Natural killer cell (primary cell): ENCODE measurements around the gene MMP24. TPM values are rescaled to one million over a fixed set of nuclear protein-coding genes. Genes with fewer than 3 reads are reported as not detected.
A peak's percentile ranks its signal among the peaks of the same experiment; 100 is the strongest.

Source experiments
- ATAC-seq, 3 donors: fragments of 150-1000 bp in 2 of 3; fragments of 200-7000 bp in 1 of 3; cut with Tn5 transposase; 1 replicate in 1 of 3; 2 replicates in 2 of 3; pipeline ENCODE4 v1.10.0; 2021; ENCODE audit warnings: mild to moderate bottlenecking in 2 of 3, moderate library complexity in 2 of 3
- DNase-seq, 2 donors: peaks; one replicate each; pipeline versions ENCODE4 v3.0.0 to v3.0.0-alpha.2; 2013 to 2021; ENCODE audit warnings: mixed read lengths in 1 of 2
- H3K27ac ChIP-seq: one replicate; pipeline ENCODE4 v1.5.1; 2013; ENCODE audit warnings: mild to moderate bottlenecking, low read length
- H3K27me3 ChIP-seq: one replicate; pipeline ENCODE4 v1.6.1; 2013; ENCODE audit warnings: low read length; ENCODE audit not compliant: control insufficient read depth, insufficient read depth
- H3K36me3 ChIP-seq: one replicate; pipeline ENCODE4 v1.6.1; 2013; ENCODE audit warnings: low read length; ENCODE audit not compliant: control insufficient read depth, insufficient read depth
- H3K4me1 ChIP-seq: one replicate; pipeline ENCODE4 v1.6.1; 2013; ENCODE audit warnings: low read length; ENCODE audit not compliant: control insufficient read depth, insufficient read depth
- H3K4me3 ChIP-seq: one replicate; pipeline ENCODE4 v1.5.1; 2013; ENCODE audit warnings: low read length
- H3K9me3 ChIP-seq: one replicate; pipeline ENCODE4 v1.6.1; 2013; ENCODE audit warnings: low read length; ENCODE audit not compliant: control insufficient read depth, insufficient read depth
- H3K27ac Mint-ChIP-seq, 2 donors: one replicate each; pipeline ENCODE4 v1.8.0; 2022; ENCODE audit warnings: mild to moderate bottlenecking in 2 of 2, mixed read lengths in 2 of 2, moderate library complexity in 1 of 2
- H3K27me3 Mint-ChIP-seq, 2 donors: one replicate each; pipeline ENCODE4 v1.8.0; 2022; ENCODE audit warnings: low read depth in 2 of 2, mixed read lengths in 2 of 2
- H3K36me3 Mint-ChIP-seq: one replicate; pipeline ENCODE4 v1.8.0; 2022; ENCODE audit warnings: mixed read lengths
- H3K4me1 Mint-ChIP-seq, 2 donors: one replicate each; pipeline ENCODE4 v1.8.0; 2022; ENCODE audit warnings: mixed read lengths in 2 of 2
- H3K4me3 Mint-ChIP-seq: one replicate; pipeline ENCODE4 v1.8.0; 2022; ENCODE audit warnings: mild to moderate bottlenecking, moderate library complexity, mixed read lengths
- H3K9me3 Mint-ChIP-seq, 2 donors: one replicate each; pipeline ENCODE4 v1.8.0; 2022; ENCODE audit warnings: mixed read lengths in 2 of 2
- WGBS: methylation state at CpG from one replicate; pipeline ENCODE4 v1.1.7; 2013; ENCODE audit warnings: missing lambda C conversion rate; ENCODE audit not compliant: insufficient coverage; 5-methylcytosine and 5-hydroxymethylcytosine counted together
- intact Hi-C: fragments of 100-400 bp; cut with micrococcal nuclease; formaldehyde crosslinking; loops from one replicate; pipeline ENCODE4 v1.14.2; 2022
- total RNA-seq, 4 donors: library from RNA; stranded (reverse); fragments of 120-200 nt in 1 of 4; gene quantifications; one replicate each; pipeline versions ENCODE4 v1.2.3 to v1.2.4, GENCODE V29; 2013 to 2022
- TF ChIP-seq, protein P1 (sequence below): fragments of 200-600 bp; IDR thresholded peaks from one replicate; pipeline ENCODE4 v1.8.0; 2022; ENCODE audit warnings: antibody characterized with exemption

Gene MMP24
- total RNA-seq, 3 donors from 2014 or later (not counting 1 experiment from before 2014, with no cell fraction given), result 0.14 to 0.18 (median 0.16) TPM

DNA sequence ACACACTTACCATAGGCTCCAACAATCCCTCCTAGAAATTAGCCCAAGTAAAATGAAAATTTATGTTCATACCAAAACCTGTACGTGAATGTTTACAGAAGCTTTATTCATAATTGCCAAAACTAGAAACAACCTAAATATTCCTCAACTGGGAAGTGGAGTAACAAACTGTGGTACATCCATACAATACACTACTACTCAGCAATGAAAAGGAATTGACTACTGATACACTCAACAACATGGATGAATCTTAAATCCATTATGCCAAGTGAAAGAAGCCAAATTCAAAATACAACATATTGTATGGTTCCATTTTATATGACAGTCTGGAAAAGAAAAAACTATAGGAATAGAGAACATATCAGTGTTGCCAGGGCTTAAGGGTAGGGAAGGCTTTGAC lies 19.7 kb upstream of the MMP24 start:
- H3K9me3 Mint-ChIP-seq, result no peaks in the 10 kb centered on the region
- 100% methylated on average over 1 of the region's 1 CpG for WGBS
- no peaks in the 10 kb centered on the region for H3K4me1 ChIP-seq
- H3K4me3 Mint-ChIP-seq, result no peak overlapping the region
- ATAC-seq (no peak), DNase-seq (no peak)
- H3K36me3 Mint-ChIP-seq, result no peaks in the 10 kb centered on the region
- H3K4me3 ChIP-seq, result no peak overlapping the region
- no peak overlapping the region for H3K27ac Mint-ChIP-seq
- no peak overlapping the region for H3K27ac ChIP-seq
- no peaks in the 10 kb centered on the region for H3K36me3 ChIP-seq
- no peaks in the 10 kb centered on the region for H3K4me1 Mint-ChIP-seq
- no peaks in the 10 kb centered on the region for H3K27me3 Mint-ChIP-seq
- intact Hi-C loops, result no loop called here
- H3K9me3 ChIP-seq, result no peaks in the 10 kb centered on the region
- no peaks in the 10 kb centered on the region for H3K27me3 ChIP-seq
- TF ChIP-seq, protein P1, sequence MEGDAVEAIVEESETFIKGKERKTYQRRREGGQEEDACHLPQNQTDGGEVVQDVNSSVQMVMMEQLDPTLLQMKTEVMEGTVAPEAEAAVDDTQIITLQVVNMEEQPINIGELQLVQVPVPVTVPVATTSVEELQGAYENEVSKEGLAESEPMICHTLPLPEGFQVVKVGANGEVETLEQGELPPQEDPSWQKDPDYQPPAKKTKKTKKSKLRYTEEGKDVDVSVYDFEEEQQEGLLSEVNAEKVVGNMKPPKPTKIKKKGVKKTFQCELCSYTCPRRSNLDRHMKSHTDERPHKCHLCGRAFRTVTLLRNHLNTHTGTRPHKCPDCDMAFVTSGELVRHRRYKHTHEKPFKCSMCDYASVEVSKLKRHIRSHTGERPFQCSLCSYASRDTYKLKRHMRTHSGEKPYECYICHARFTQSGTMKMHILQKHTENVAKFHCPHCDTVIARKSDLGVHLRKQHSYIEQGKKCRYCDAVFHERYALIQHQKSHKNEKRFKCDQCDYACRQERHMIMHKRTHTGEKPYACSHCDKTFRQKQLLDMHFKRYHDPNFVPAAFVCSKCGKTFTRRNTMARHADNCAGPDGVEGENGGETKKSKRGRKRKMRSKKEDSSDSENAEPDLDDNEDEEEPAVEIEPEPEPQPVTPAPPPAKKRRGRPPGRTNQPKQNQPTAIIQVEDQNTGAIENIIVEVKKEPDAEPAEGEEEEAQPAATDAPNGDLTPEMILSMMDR, result no peak

DNA sequence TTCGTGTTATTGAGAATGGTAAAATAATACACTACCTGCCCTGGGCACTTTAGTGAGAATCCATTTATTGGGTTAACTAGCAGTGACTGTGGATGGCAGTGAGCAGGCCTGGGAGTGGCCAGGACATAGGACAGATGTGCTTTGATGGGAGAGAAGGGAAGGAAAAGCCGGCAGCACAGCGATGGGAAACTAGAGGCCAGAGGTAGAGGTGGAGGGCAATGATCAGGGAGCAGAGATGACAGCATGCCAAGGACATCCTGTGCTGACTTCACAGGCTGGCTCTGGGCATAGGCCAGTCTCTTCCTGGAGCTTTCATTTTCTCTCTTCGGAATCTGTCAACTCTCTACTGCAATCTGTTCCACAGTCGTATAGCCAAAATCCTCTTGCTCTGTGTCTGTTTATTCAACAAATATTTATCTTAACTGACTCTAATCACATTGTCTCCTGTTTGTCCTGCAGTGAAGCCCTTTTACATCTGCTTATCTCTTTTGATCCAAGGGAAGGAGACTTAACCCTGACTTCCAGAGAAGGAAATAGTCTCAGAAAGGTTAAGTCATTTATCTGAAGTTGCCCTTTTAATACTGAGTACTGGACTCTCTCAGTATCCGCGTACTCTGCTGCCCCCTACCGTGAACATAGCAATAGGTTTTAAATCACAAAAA lies 18.4 kb upstream of the MMP24 start:
- no peaks in the 10 kb centered on the region for H3K36me3 ChIP-seq
- Mint-ChIP-seq H3K36me3 (no peaks in the 10 kb centered on the region), H3K4me3 (no peak overlapping the region), H3K9me3 (no peaks in the 10 kb centered on the region), H3K27me3 (no peaks in the 10 kb centered on the region), H3K27ac (no peak overlapping the region), H3K4me1 (no peaks in the 10 kb centered on the region)
- ATAC-seq, result peak; percentile 92 to 96 (median 96)
- H3K27ac ChIP-seq, result no peak overlapping the region
- WGBS, result 53% methylated on average over 8 of the region's 8 CpGs
- TF ChIP-seq, protein P1, result peak; percentile 96
- no peaks in the 10 kb centered on the region for H3K9me3 ChIP-seq
- H3K4me3 ChIP-seq, result no peak overlapping the region
- intact Hi-C loops, result loop anchor here (1.0 kb wide), 4 partner anchors 61 to 374 kb away; no protein-coding TSS in a partner anchor
- peak; percentile 70 to 87 for DNase-seq
- H3K4me1 ChIP-seq, result no peaks in the 10 kb centered on the region
- H3K27me3 ChIP-seq, result no peaks in the 10 kb centered on the region

DNA sequence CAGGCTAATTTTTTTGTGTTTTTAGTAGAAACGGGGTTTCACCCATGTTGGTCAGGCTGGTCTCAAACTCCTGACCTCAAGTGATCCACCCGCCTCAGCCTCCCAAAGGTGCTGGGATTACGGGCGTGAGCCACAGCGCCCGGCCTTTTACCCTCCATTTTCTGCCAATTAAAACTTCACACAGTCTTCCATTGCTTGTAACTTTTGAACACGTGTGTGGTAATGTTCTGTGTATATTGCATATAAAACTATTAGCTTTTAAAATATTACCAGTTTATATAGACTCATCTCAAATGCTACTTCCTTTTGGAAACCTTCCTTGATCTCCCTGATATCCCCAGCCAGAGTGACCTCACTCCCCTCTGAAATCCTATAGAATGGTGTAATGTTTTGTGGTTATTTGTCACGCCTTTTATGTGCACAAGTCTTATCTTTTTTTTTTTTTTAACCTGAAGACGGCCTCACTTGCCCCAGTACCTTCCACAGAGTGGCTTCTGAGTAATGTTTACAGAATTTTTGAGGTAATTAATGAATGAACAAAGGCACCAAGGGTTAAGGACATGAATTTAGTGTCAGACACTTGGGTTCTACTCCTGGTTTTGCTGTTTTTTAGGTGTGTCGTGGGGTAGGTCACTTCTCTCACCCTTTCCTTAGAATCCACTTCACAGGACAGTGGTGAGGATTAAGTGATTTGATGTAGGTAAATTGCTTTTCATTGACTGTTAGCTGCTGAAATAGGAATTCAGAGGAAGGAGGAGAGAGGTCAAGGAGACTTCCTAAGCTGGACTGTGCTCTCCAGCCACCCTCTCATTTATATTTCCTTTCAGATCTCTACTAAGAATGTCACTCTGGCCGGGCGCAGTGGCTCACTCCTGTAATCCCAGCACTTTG lies 11.2 kb upstream of the MMP24 start:
- H3K27ac Mint-ChIP-seq, result no peak overlapping the region
- 90% methylated on average over 9 of the region's 12 CpGs for WGBS
- ATAC-seq (no peak), DNase-seq (no peak)
- H3K27ac ChIP-seq, result no peak overlapping the region
- H3K27me3 ChIP-seq, result no peaks in the 10 kb centered on the region
- no peaks in the 10 kb centered on the region for H3K36me3 ChIP-seq
- no peaks in the 10 kb centered on the region for H3K9me3 Mint-ChIP-seq
- H3K4me1 ChIP-seq, result no peaks in the 10 kb centered on the region
- no peaks in the 10 kb centered on the region for H3K36me3 Mint-ChIP-seq
- no peaks in the 10 kb centered on the region for H3K9me3 ChIP-seq
- no peak overlapping the region for H3K4me3 ChIP-seq
- no peaks in the 10 kb centered on the region for H3K4me1 Mint-ChIP-seq
- TF ChIP-seq, protein P1, result no peak
- intact Hi-C loops, result no loop called here
- no peaks in the 10 kb centered on the region for H3K27me3 Mint-ChIP-seq
- no peak overlapping the region for H3K4me3 Mint-ChIP-seq
